Mammary epithelial cell (primary cell): ENCODE measurements around the gene CD151.

Experiments used
- CTCF ChIP-seq, 2 donors: IDR thresholded peaks in 1 of 2; conservative IDR thresholded peaks in 1 of 2; 2 replicates each; pipeline ENCODE4 v1.5.1; 2011 to 2012; ENCODE audit warnings: inconsistent platforms in 2 of 2, low read length in 2 of 2, mild to moderate bottlenecking in 2 of 2, control low read depth in 1 of 2, low read depth in 1 of 2; ENCODE audit not compliant: insufficient read depth in 1 of 2; ENCODE audit errors: extremely low read depth in 1 of 2
- EZH2 ChIP-seq: IDR thresholded peaks from 2 replicates; pipeline ENCODE4 v1.6.1; 2012; ENCODE audit warnings: low read length, inconsistent platforms, borderline replicate concordance

- TF ChIP-seq CTCF (conservative IDR thresholded peaks at IDR 0.05 in 1 of 2, IDR thresholded peaks at IDR 0.05 in 1 of 2; ENCODE audit: extremely low read depth in 1 of 2, insufficient read depth in 1 of 2, low read depth in 1 of 2, low read length in 2 of 2) (no peak), EZH2 (no peak)
These were observed 43.5 kb upstream of the CD151 start for GRCh38 chr11:788953-789940.
